Spleen (tissue), 11 donors: Measurements from ENCODE around the gene ENOX2. TPM values are rescaled to one million over a fixed set of nuclear protein-coding genes. Genes with fewer than 3 reads are reported as not detected.
"Not testable (repeated sequence)": the region's sequence is repeated elsewhere in the genome, so short reads cannot be mapped to it uniquely, and the experiment has no call there.

Experiments used
- DNase-seq: peaks from one replicate; pipeline ENCODE4 v3.0.0-alpha.2; 2020
- H3K27ac ChIP-seq, 8 donors: fragments of 200-600 bp; sonication (generic) in 7 of 8; 1 replicate in 4 of 8; 2 replicates in 4 of 8; pipeline versions ENCODE4 v1.5.0 to v1.8.0; 2016 to 2021; ENCODE audit warnings: inconsistent platforms in 4 of 8, mild to moderate bottlenecking in 4 of 8, moderate library complexity in 1 of 8
- H3K27me3 ChIP-seq, 7 donors: fragments of 200-600 bp; sonication (generic) in 6 of 7; replicated peaks in 1 of 7; 1 replicate in 4 of 7; 2 replicates in 3 of 7; pipeline versions ENCODE4 v1.5.0 to v1.8.0; 2016 to 2021; ENCODE audit warnings: inconsistent platforms in 3 of 7, mild to moderate bottlenecking in 1 of 7
- H3K36me3 ChIP-seq, 6 donors: fragments of 200-600 bp; sonication (generic) in 5 of 6; 1 replicate in 4 of 6; 2 replicates in 2 of 6; pipeline versions ENCODE4 v1.5.0 to v1.8.0; 2016 to 2021; ENCODE audit warnings: inconsistent platforms in 2 of 6
- H3K4me1 ChIP-seq, 6 donors: fragments of 200-600 bp; sonication (generic) in 5 of 6; 1 replicate in 3 of 6; 2 replicates in 3 of 6; pipeline versions ENCODE4 v1.5.0 to v1.8.0; 2016 to 2021; ENCODE audit warnings: inconsistent platforms in 3 of 6
- H3K4me3 ChIP-seq, 8 donors: fragments of 200-600 bp; sonication (generic) in 7 of 8; 1 replicate in 4 of 8; 2 replicates in 4 of 8; pipeline versions ENCODE4 v1.5.0 to v1.8.0; 2016 to 2021; ENCODE audit warnings: inconsistent platforms in 4 of 8, mild to moderate bottlenecking in 4 of 8, moderate library complexity in 2 of 8
- H3K9me3 ChIP-seq, 8 donors: fragments of 200-600 bp; sonication (generic) in 7 of 8; 1 replicate in 4 of 8; 2 replicates in 4 of 8; pipeline versions ENCODE4 v1.5.0 to v1.8.0; 2016 to 2021; ENCODE audit warnings: inconsistent platforms in 4 of 8
- CTCF ChIP-seq, 11 experiments: fragments of 200-600 bp in 7 of 11; fragments of 450-650 bp in 4 of 11; sonication (generic) in 4 of 11; IDR thresholded peaks in 8 of 11; conservative IDR thresholded peaks in 3 of 11; 1 replicate in 7 of 11; 2 replicates in 4 of 11; pipeline versions ENCODE4 v1.4.0 to v1.8.0; 2016 to 2021; ENCODE audit warnings: antibody characterized with exemption in 11 of 11, inconsistent platforms in 4 of 11, mild to moderate bottlenecking in 1 of 11
- POLR2A ChIP-seq, 3 donors: fragments of 450-650 bp; IDR thresholded peaks; one replicate each; pipeline ENCODE4 v1.5.1; 2017; ENCODE audit warnings: antibody characterized with exemption in 3 of 3, mild to moderate bottlenecking in 1 of 3
- POLR2AphosphoS5 ChIP-seq, 3 donors: sonication (generic); formaldehyde crosslinking; IDR thresholded peaks; one replicate each; pipeline ENCODE4 v1.5.1; 2017; ENCODE audit warnings: antibody characterized with exemption in 3 of 3
- WGBS, 5 donors: extraction: QIAGEN DNeasy Blood & Tissue Kit in 3 of 5; methylation state at CpG; one replicate each; pipeline versions ENCODE4 v1.1.5 to v1.1.7; 2013 to 2018; 5-methylcytosine and 5-hydroxymethylcytosine counted together
- intact Hi-C: fragments of 100-400 bp; cut with DNase I; formaldehyde crosslinking; loops from one replicate; pipeline ENCODE4 v1.15.0; 2023; ENCODE audit warnings: low total_unique reads
- polyA plus RNA-seq, 3 donors: library from polyadenylated mRNA; stranded (reverse); fragments of 200-250 nt; gene quantifications; one replicate each; pipeline ENCODE4 v1.2.1, GENCODE V29; 2013
- total RNA-seq, 7 donors: library from RNA; depleted of rRNA in 3 of 7; stranded (reverse); fragments of >200 nt in 3 of 7; fragmentation: NEBNext Ultra II Directional in 4 of 7; extraction: Animal tissue kit (Norgen Biotek cat#: 25700) in 4 of 7; gene quantifications; one replicate each; pipeline versions ENCODE4 v1.1.0 to v1.2.1, GENCODE V29; 2016 to 2021
- donor health status: healthy with polysubstance abuse.
- donor health status: DM: no; HTN: no; CAD: no; lungs with moderate emphysema.
- donor health status: DM: no; HTN: no; CAD: no.
- donor health status: Bipolar disorder and iron deficiency.
- donor health status: healthy.
- donor health status: DM: no; HTN: no; CAD: no.
- donor health status: DM: yes; HTN: yes; CAD: no.

The ENOX2 gene
- total and polyA plus RNA-seq, 10 donors: 5.2 to 30.0 (median 17.4) TPM

- DNase-seq: no peak
- H3K4me3 ChIP-seq: no peak overlapping the region
- no peaks in the 10 kb centered on the region for H3K9me3 ChIP-seq
- H3K36me3 ChIP-seq: no peaks in the 10 kb centered on the region
- H3K4me1 ChIP-seq: no peaks in the 10 kb centered on the region
- H3K27me3 ChIP-seq: no peaks in the 10 kb centered on the region
- TF ChIP-seq POLR2A (IDR thresholded peaks at IDR 0.05) (no peak), POLR2AphosphoS5 (IDR thresholded peaks at IDR 0.05) (no peak), CTCF (IDR thresholded peaks at IDR 0.05 in 8 of 11, conservative IDR thresholded peaks at IDR 0.05 in 3 of 11) (no peak)
- H3K27ac ChIP-seq: no peak overlapping the region
- WGBS, 5 donors: 51 to 100% (median 82%) methylated on average over 1 of the region's 1 CpG
- intact Hi-C loops: no loop called here
Observed at GRCh38 chrX:130803537-130803936, 99.5 kb downstream of the ENOX2 start.

- H3K27me3 ChIP-seq: no peaks in the 10 kb centered on the region
- no peak overlapping the region for H3K27ac ChIP-seq
- H3K4me3 ChIP-seq: no peak overlapping the region
- H3K9me3 ChIP-seq: no peaks in the 10 kb centered on the region
- H3K4me1 ChIP-seq: no peaks in the 10 kb centered on the region
- intact Hi-C loops: no loop called here
- TF ChIP-seq POLR2AphosphoS5 (IDR thresholded peaks at IDR 0.05) (no peak), POLR2A (IDR thresholded peaks at IDR 0.05) (no peak), CTCF (IDR thresholded peaks at IDR 0.05 in 8 of 11, conservative IDR thresholded peaks at IDR 0.05 in 3 of 11) (no peak)
- H3K36me3 ChIP-seq: no peaks in the 10 kb centered on the region
- 70 to 97% (median 93%) methylated on average over 2 of the region's 2 CpGs for WGBS, 5 donors
- DNase-seq: no peak
Observed at GRCh38 chrX:130801901-130802300, 101.1 kb downstream of the ENOX2 start.

GRCh38 chrX:130799393-130799792 is 103.6 kb downstream of the ENOX2 start:
- intact Hi-C loops: no loop called here

GRCh38 chrX:130793975-130794374 is 109.0 kb downstream of the ENOX2 start:
- no peak for TF ChIP-seq POLR2A (IDR thresholded peaks at IDR 0.05)
- TF ChIP-seq CTCF (IDR thresholded peaks at IDR 0.05 in 8 of 11, conservative IDR thresholded peaks at IDR 0.05 in 3 of 11): no peak
- TF ChIP-seq POLR2AphosphoS5 (IDR thresholded peaks at IDR 0.05): no peak
- no peaks in the 10 kb centered on the region for H3K4me1 ChIP-seq
- intact Hi-C loops: no loop called here
- H3K27ac ChIP-seq: no peak overlapping the region
- no peaks in the 10 kb centered on the region for H3K9me3 ChIP-seq
- H3K4me3 ChIP-seq: no peak overlapping the region
- no peak for DNase-seq
- no peaks in the 10 kb centered on the region for H3K27me3 ChIP-seq
- no peaks in the 10 kb centered on the region for H3K36me3 ChIP-seq

More at GRCh38 chrX:130799393-130799792, 103.6 kb downstream of the ENOX2 start:
- H3K27me3 ChIP-seq: no peaks in the 10 kb centered on the region
- no peaks in the 10 kb centered on the region for H3K9me3 ChIP-seq
- H3K36me3 ChIP-seq: no peaks in the 10 kb centered on the region
- H3K4me1 ChIP-seq: no peaks in the 10 kb centered on the region
- WGBS, 5 donors: 78 to 94% (median 90%) methylated on average over 1 of the region's 1 CpG; no CpG with 5 or more reads in 1 of the 5 donors
- no peak for DNase-seq
- TF ChIP-seq CTCF (IDR thresholded peaks at IDR 0.05 in 8 of 11, conservative IDR thresholded peaks at IDR 0.05 in 3 of 11) (no peak), POLR2A (IDR thresholded peaks at IDR 0.05) (no peak), POLR2AphosphoS5 (IDR thresholded peaks at IDR 0.05) (no peak)
- no peak overlapping the region for H3K4me3 ChIP-seq
- no peak overlapping the region for H3K27ac ChIP-seq

GRCh38 chrX:130791870-130792269 is 111.1 kb downstream of the ENOX2 start:
- DNase-seq, H3K4me1 ChIP-seq, H3K9me3 ChIP-seq, H3K36me3 ChIP-seq, H3K27me3 ChIP-seq, H3K4me3 ChIP-seq, intact Hi-C loops, H3K27ac ChIP-seq: not testable (repeated sequence)
- 85 to 100% (median 94%) methylated on average over 2 of the region's 2 CpGs for WGBS, 5 donors
